IMR-90 (cell line): ENCODE measurements around the gene PATJ. TPM values are rescaled to one million over a fixed set of nuclear protein-coding genes. Genes with fewer than 3 reads are reported as not detected.

Experiments
- ATAC-seq: fragments of 200-7000 bp; cut with Tn5 transposase; 2 replicates; pipeline ENCODE4 v1.9.1; 2020; ENCODE audit warnings: low read depth, mild to moderate bottlenecking, moderate library complexity
- BruUV-seq: library from RNA; stranded (reverse); fragments of 400-500 nt; replicated peaks from 2 replicates; lab custom pipeline; 2021; lab: Mats Ljungman, UMichigan
- CTCF ChIA-PET: fragments of 300-600 bp; formaldehyde crosslinking; extraction: SDS; loops from one replicate; lab custom pipeline; 2021; ENCODE audit warnings: antibody characterized with exemption; lab: Yijun Ruan, JAX
- POLR2A ChIA-PET: fragments of 300-600 bp; sonication (Branson Sonifier 250); formaldehyde crosslinking; loops from one replicate; lab custom pipeline; 2022; ENCODE audit warnings: antibody characterized with exemption; ENCODE audit not compliant: unreplicated experiment; lab: Charles Lee
- DNase-seq: peaks from one replicate; pipeline ENCODE4 v3.0.0; 2013
- H2AFZ ChIP-seq: replicated peaks from 2 replicates; pipeline ENCODE3; 2013; ENCODE audit warnings: low read length, mild to moderate bottlenecking; ENCODE audit not compliant: poor library complexity
- H2AK5ac ChIP-seq: 2 replicates; pipeline ENCODE4 v1.6.1; 2013; ENCODE audit warnings: low read depth, low read length, inconsistent platforms
- H2AK9ac ChIP-seq: replicated peaks from 2 replicates; pipeline ENCODE3; 2013; ENCODE audit warnings: mild to moderate bottlenecking, low read depth, low read length, moderate library complexity; ENCODE audit not compliant: poor library complexity
- H2BK120ac ChIP-seq: 2 replicates; pipeline ENCODE4 v1.6.1; 2013; ENCODE audit warnings: low read depth, low read length, inconsistent platforms
- H2BK15ac ChIP-seq: 3 replicates; pipeline ENCODE4 v1.6.1; 2013; ENCODE audit warnings: low read depth, low read length, inconsistent platforms
- H2BK20ac ChIP-seq: 2 replicates; pipeline ENCODE4 v1.6.1; 2013; ENCODE audit warnings: low read depth, mild to moderate bottlenecking, inconsistent platforms, low read length, moderate library complexity
- H2BK5ac ChIP-seq: 2 replicates; pipeline ENCODE4 v1.6.1; 2013; ENCODE audit warnings: mild to moderate bottlenecking, low read depth, low read length, inconsistent platforms; ENCODE audit not compliant: poor library complexity, severe bottlenecking
- H3K14ac ChIP-seq: replicated peaks from 2 replicates; pipeline ENCODE4 v1.6.1; 2013; ENCODE audit warnings: low read depth, low read length, inconsistent platforms
- H3K18ac ChIP-seq: 2 replicates; pipeline ENCODE4 v1.6.1; 2013; ENCODE audit warnings: low read depth, low read length, control low read depth
- H3K23ac ChIP-seq: 2 replicates; pipeline ENCODE4 v1.6.1; 2013; ENCODE audit warnings: low read depth, low read length, inconsistent platforms
- H3K27ac ChIP-seq: 2 replicates; pipeline ENCODE4 v1.5.1; 2013; ENCODE audit warnings: mild to moderate bottlenecking, control low read depth, low read length; ENCODE audit not compliant: insufficient read depth
- H3K27me3 ChIP-seq: 2 replicates; pipeline ENCODE4 v1.6.1; 2013; ENCODE audit warnings: low read length; ENCODE audit not compliant: control insufficient read depth, insufficient read depth
- H3K36me3 ChIP-seq: 2 replicates; pipeline ENCODE4 v1.6.1; 2013; ENCODE audit warnings: low read length, mixed read lengths; ENCODE audit not compliant: control insufficient read depth, insufficient read depth
- H3K4ac ChIP-seq: 2 replicates; pipeline ENCODE4 v1.6.1; 2013; ENCODE audit warnings: low read depth, low read length, inconsistent platforms
- H3K4me1 ChIP-seq: 2 replicates; pipeline ENCODE4 v1.6.1; 2013; ENCODE audit warnings: low read length, mixed read lengths; ENCODE audit not compliant: control insufficient read depth, insufficient read depth
- H3K4me2 ChIP-seq: 2 replicates; pipeline ENCODE4 v1.6.1; 2013; ENCODE audit warnings: low read depth, mild to moderate bottlenecking, control low read depth, low read length, moderate library complexity
- H3K4me3 ChIP-seq: 2 replicates; pipeline ENCODE4 v1.5.1; 2013; ENCODE audit warnings: low read depth, mild to moderate bottlenecking, control low read depth, low read length, moderate library complexity; ENCODE audit not compliant: insufficient read depth
- H3K56ac ChIP-seq: 2 replicates; pipeline ENCODE4 v1.6.1; 2013; ENCODE audit warnings: low read length, inconsistent platforms; ENCODE audit not compliant: insufficient read depth; ENCODE audit errors: extremely low read depth
- H3K79me1 ChIP-seq, 2 experiments: 2 replicates each; pipeline ENCODE4 v1.6.1; 2013; ENCODE audit warnings: low read length in 2 of 2, inconsistent platforms in 1 of 2, low read depth in 1 of 2
- H3K9ac ChIP-seq: 2 replicates; pipeline ENCODE4 v1.6.1; 2013; ENCODE audit warnings: low read depth, low read length, control low read depth
- H3K9me1 ChIP-seq: 2 replicates; pipeline ENCODE4 v1.6.1; 2013; ENCODE audit warnings: low read length, inconsistent platforms; ENCODE audit not compliant: insufficient read depth
- H3K9me3 ChIP-seq: 2 replicates; pipeline ENCODE4 v1.6.1; 2013; ENCODE audit warnings: low read length; ENCODE audit not compliant: control insufficient read depth, insufficient read depth
- H4K20me1 ChIP-seq: 2 replicates; pipeline ENCODE4 v1.6.1; 2013; ENCODE audit warnings: low read length, inconsistent platforms; ENCODE audit not compliant: insufficient read depth
- H4K5ac ChIP-seq: 2 replicates; pipeline ENCODE4 v1.6.1; 2013; ENCODE audit warnings: mild to moderate bottlenecking, low read depth, low read length, control low read depth
- H4K8ac ChIP-seq, 2 experiments: 2 replicates each; pipeline ENCODE4 v1.6.1; 2013; ENCODE audit warnings: low read depth in 2 of 2, low read length in 2 of 2, control low read depth in 1 of 2, inconsistent platforms in 1 of 2
- H4K91ac ChIP-seq: 2 replicates; pipeline ENCODE4 v1.6.1; 2013; ENCODE audit warnings: low read depth, low read length, inconsistent platforms; ENCODE audit not compliant: insufficient read depth
- BHLHE40 ChIP-seq: fragments of 150-350 bp; IDR thresholded peaks from 2 replicates; pipeline ENCODE4 v1.6.1; 2016; ENCODE audit warnings: mild to moderate bottlenecking, low read depth, low read length
- CEBPB ChIP-seq: IDR thresholded peaks from 2 replicates; pipeline ENCODE4 v1.6.1; 2012; ENCODE audit warnings: low read depth, low read length, improper control_type of control experiment
- CHD1 ChIP-seq: IDR thresholded peaks from 2 replicates; pipeline ENCODE4 v1.6.1; 2012; ENCODE audit warnings: low read depth, low read length, improper control_type of control experiment
- ELK1 ChIP-seq: fragments of 150-350 bp; IDR thresholded peaks from 2 replicates; pipeline ENCODE4 v1.6.1; 2016; ENCODE audit warnings: low read depth, mild to moderate bottlenecking, low read length, moderate library complexity, borderline replicate concordance
- FOS ChIP-seq: fragments of 150-350 bp; IDR thresholded peaks from 2 replicates; pipeline ENCODE4 v1.6.1; 2016; ENCODE audit warnings: low read depth, low read length
- MAFK ChIP-seq: IDR thresholded peaks from 2 replicates; pipeline ENCODE4 v1.6.1; 2012; ENCODE audit warnings: low read depth, low read length, improper control_type of control experiment
- MAZ ChIP-seq: IDR thresholded peaks from 2 replicates; pipeline ENCODE4 v1.6.1; 2012; ENCODE audit warnings: low read depth, mild to moderate bottlenecking, low read length, improper control_type of control experiment, moderate library complexity, borderline replicate concordance
- MXI1 ChIP-seq: IDR thresholded peaks from 2 replicates; pipeline ENCODE4 v1.6.1; 2012; ENCODE audit warnings: low read depth, mild to moderate bottlenecking, low read length, moderate library complexity, borderline replicate concordance
- NFE2L2 ChIP-seq: fragments of 150-350 bp; IDR thresholded peaks from 2 replicates; pipeline ENCODE4 v1.6.1; 2016; ENCODE audit warnings: low read depth, mild to moderate bottlenecking, low read length
- POLR2A ChIP-seq: IDR thresholded peaks from 2 replicates; pipeline ENCODE4 v1.6.1; 2012; ENCODE audit warnings: mild to moderate bottlenecking, low read depth, low read length
- RAD21 ChIP-seq: IDR thresholded peaks from 2 replicates; pipeline ENCODE4 v1.6.1; 2012; ENCODE audit warnings: low read length, improper control_type of control experiment
- RCOR1 ChIP-seq: IDR thresholded peaks from 2 replicates; pipeline ENCODE4 v1.6.1; 2012; ENCODE audit warnings: mild to moderate bottlenecking, low read length, improper control_type of control experiment; ENCODE audit not compliant: insufficient replicate concordance
- RFX5 ChIP-seq: IDR thresholded peaks from 2 replicates; pipeline ENCODE4 v1.8.0; 2012; ENCODE audit warnings: low read depth, mild to moderate bottlenecking, low read length, moderate library complexity
- SMC3 ChIP-seq: fragments of 150-350 bp; IDR thresholded peaks from 2 replicates; pipeline ENCODE4 v1.6.1; 2016; ENCODE audit warnings: low read depth, mild to moderate bottlenecking, antibody characterized with exemption, low read length, moderate library complexity
- USF2 ChIP-seq: fragments of 150-350 bp; IDR thresholded peaks from 2 replicates; pipeline ENCODE4 v1.6.1; 2017; ENCODE audit warnings: mild to moderate bottlenecking, antibody characterized with exemption, low read length, low read depth
- dilution Hi-C: fragments of 300-500 bp; cut with HindIII; formaldehyde crosslinking; loops from one replicate; pipeline ENCODE4 v1.14.3; 2018; ENCODE audit warnings: low sequenced_read_pairs; ENCODE audit not compliant: unreplicated experiment
- in situ Hi-C: fragments of 300-500 bp; cut with MboI; formaldehyde crosslinking; loops from 3 replicates; pipeline ENCODE4 v1.14.3; 2019; ENCODE audit warnings: low sequenced_read_pairs, inconsistent platforms, mixed read lengths
- intact Hi-C: fragments of 100-400 bp; cut with micrococcal nuclease; formaldehyde crosslinking; loops from 2 replicates; pipeline ENCODE4 v1.10.0; 2022
- polyA plus RNA-seq, 3 experiments: library from polyadenylated mRNA; depleted of rRNA; stranded (reverse); fragments of >200 nt; gene quantifications; 2 replicates each; pipeline ENCODE4 v1.2.3, GENCODE V29; 2012; ENCODE audit warnings: low replicate concordance in 1 of 3
- total RNA-seq: library from RNA; depleted of rRNA; stranded (reverse); fragments of >200 nt; gene quantifications from 2 replicates; pipeline ENCODE4 v1.2.3, GENCODE V29; 2012
- TF ChIP-seq, protein P1 (sequence below): conservative IDR thresholded peaks from 2 replicates; pipeline ENCODE4 v1.5.1; 2012; ENCODE audit warnings: mild to moderate bottlenecking, low read depth, low read length, improper control_type of control experiment

PATJ gene
- total and polyA plus RNA-seq, 2 of the 4 experiments (the other 2 are of a cell fraction): 2.0 to 3.4 TPM

- H3K23ac ChIP-seq: no peak overlapping the region
- no peaks in the 10 kb centered on the region for H3K9me1 ChIP-seq
- no peaks in the 10 kb centered on the region for H3K27me3 ChIP-seq
- no peak overlapping the region for H3K4me2 ChIP-seq
- no peaks in the 10 kb centered on the region for H3K9me3 ChIP-seq
- H3K79me1 ChIP-seq: no peaks in the 10 kb centered on the region
- H3K56ac ChIP-seq: no peak overlapping the region
- DNase-seq: no peak
- no peak overlapping the region for H2BK120ac ChIP-seq
- in situ Hi-C loops (no loop called here), dilution Hi-C loops (no loop called here), intact Hi-C loops (no loop called here)
- no peak overlapping the region for H3K9ac ChIP-seq
- H4K8ac ChIP-seq: no peak overlapping the region
- no peaks in the 10 kb centered on the region for H3K36me3 ChIP-seq
- H4K5ac ChIP-seq: no peak overlapping the region
- H4K91ac ChIP-seq: no peak overlapping the region
- H3K27ac ChIP-seq: no peak overlapping the region
- BruUV-seq: no TSS peak
- H4K20me1 ChIP-seq: no peaks in the 10 kb centered on the region
- CTCF ChIA-PET: interaction anchor here (0.7 kb wide), 1 partner anchor 11 kb away, joined by 3 read pairs; no protein-coding TSS in a partner anchor
- POLR2A ChIA-PET: no interaction called here
- ATAC-seq: no peak
- H3K18ac ChIP-seq: no peak overlapping the region
- no peak overlapping the region for H2AK5ac ChIP-seq
- H2BK5ac ChIP-seq: no peak overlapping the region
- H2BK20ac ChIP-seq: no peak overlapping the region
- no peak overlapping the region for H3K4me3 ChIP-seq
- no peak overlapping the region for H2BK15ac ChIP-seq
- H3K4ac ChIP-seq: no peak overlapping the region
- no peak for TF ChIP-seq USF2
- no peak for TF ChIP-seq MXI1
- TF ChIP-seq CEBPB: no peak
- no peak for TF ChIP-seq MAZ
- no peak for TF ChIP-seq RCOR1
- no peak for TF ChIP-seq NFE2L2
- no peak for TF ChIP-seq RFX5
- no peak for TF ChIP-seq SMC3
- TF ChIP-seq, protein P1, sequence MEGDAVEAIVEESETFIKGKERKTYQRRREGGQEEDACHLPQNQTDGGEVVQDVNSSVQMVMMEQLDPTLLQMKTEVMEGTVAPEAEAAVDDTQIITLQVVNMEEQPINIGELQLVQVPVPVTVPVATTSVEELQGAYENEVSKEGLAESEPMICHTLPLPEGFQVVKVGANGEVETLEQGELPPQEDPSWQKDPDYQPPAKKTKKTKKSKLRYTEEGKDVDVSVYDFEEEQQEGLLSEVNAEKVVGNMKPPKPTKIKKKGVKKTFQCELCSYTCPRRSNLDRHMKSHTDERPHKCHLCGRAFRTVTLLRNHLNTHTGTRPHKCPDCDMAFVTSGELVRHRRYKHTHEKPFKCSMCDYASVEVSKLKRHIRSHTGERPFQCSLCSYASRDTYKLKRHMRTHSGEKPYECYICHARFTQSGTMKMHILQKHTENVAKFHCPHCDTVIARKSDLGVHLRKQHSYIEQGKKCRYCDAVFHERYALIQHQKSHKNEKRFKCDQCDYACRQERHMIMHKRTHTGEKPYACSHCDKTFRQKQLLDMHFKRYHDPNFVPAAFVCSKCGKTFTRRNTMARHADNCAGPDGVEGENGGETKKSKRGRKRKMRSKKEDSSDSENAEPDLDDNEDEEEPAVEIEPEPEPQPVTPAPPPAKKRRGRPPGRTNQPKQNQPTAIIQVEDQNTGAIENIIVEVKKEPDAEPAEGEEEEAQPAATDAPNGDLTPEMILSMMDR: no peak
- no peak for TF ChIP-seq RAD21
- TF ChIP-seq BHLHE40: no peak
- TF ChIP-seq MAFK: no peak
- no peak for TF ChIP-seq CHD1
- TF ChIP-seq POLR2A: no peak
- no peak for TF ChIP-seq ELK1
- no peak for TF ChIP-seq FOS
- H2AK9ac ChIP-seq: no peak overlapping the region
- H3K14ac ChIP-seq: no peak overlapping the region
- H3K4me1 ChIP-seq: no peaks in the 10 kb centered on the region
- H2AFZ ChIP-seq: no peak overlapping the region
Measured at GRCh38 chr1:61781151-61781550, 38.9 kb downstream of the PATJ start.
